WTC11 (cell line): ENCODE data around the gene NPAS3.

Experiments used
- CTCF ChIP-seq: fragments of 200-600 bp; IDR thresholded peaks from 2 replicates; pipeline ENCODE4 v1.8.0; 2022; ENCODE audit warnings: antibody characterized with exemption
- ESRRA ChIP-seq: sonication (generic); formaldehyde crosslinking; IDR thresholded peaks from 2 replicates; pipeline ENCODE4 v1.8.1; 2022; ENCODE audit warnings: mild to moderate bottlenecking, missing genetic modification reagents, borderline replicate concordance
- ETV6 ChIP-seq: sonication (generic); formaldehyde crosslinking; IDR thresholded peaks from 2 replicates; pipeline ENCODE4 v1.8.1; 2022; ENCODE audit warnings: mild to moderate bottlenecking, missing genetic modification reagents
- FOXP1 ChIP-seq: sonication (generic); formaldehyde crosslinking; IDR thresholded peaks from 2 replicates; pipeline ENCODE4 v1.8.0; 2022; ENCODE audit warnings: missing genetic modification reagents, mild to moderate bottlenecking, moderate library complexity, borderline replicate concordance
- MYBL2 ChIP-seq: sonication (generic); formaldehyde crosslinking; IDR thresholded peaks from 2 replicates; pipeline ENCODE4 v1.8.1; 2023; ENCODE audit warnings: mild to moderate bottlenecking, moderate library complexity, missing genetic modification reagents
- NR2C2 ChIP-seq: sonication (generic); formaldehyde crosslinking; IDR thresholded peaks from 2 replicates; pipeline ENCODE4 v1.8.0; 2022; ENCODE audit warnings: mild to moderate bottlenecking, missing genetic modification reagents
- TEAD4 ChIP-seq: sonication (generic); formaldehyde crosslinking; IDR thresholded peaks from 2 replicates; pipeline ENCODE4 v1.8.0; 2022; ENCODE audit warnings: mild to moderate bottlenecking, missing genetic modification reagents
- USF2 ChIP-seq: sonication (generic); formaldehyde crosslinking; IDR thresholded peaks from 2 replicates; pipeline ENCODE4 v1.8.1; 2023; ENCODE audit warnings: mild to moderate bottlenecking, missing genetic modification reagents, moderate library complexity
- TF ChIP-seq, protein P1 (sequence below): sonication (generic); formaldehyde crosslinking; IDR thresholded peaks from 2 replicates; pipeline ENCODE4 v1.8.0; 2022; ENCODE audit warnings: mild to moderate bottlenecking, missing genetic modification reagents
- TF ChIP-seq, protein P2 (sequence below): sonication (generic); formaldehyde crosslinking; IDR thresholded peaks from 2 replicates; pipeline ENCODE4 v1.8.1; 2023; ENCODE audit warnings: mild to moderate bottlenecking, missing genetic modification reagents, borderline replicate concordance
- TF ChIP-seq, protein P3 (sequence below): fragments of 250-450 bp; sonication (Bioruptor Pico); IDR thresholded peaks from 2 replicates; pipeline ENCODE4 v1.9.0; 2021; ENCODE audit warnings: mild to moderate bottlenecking, borderline replicate concordance

DNA sequence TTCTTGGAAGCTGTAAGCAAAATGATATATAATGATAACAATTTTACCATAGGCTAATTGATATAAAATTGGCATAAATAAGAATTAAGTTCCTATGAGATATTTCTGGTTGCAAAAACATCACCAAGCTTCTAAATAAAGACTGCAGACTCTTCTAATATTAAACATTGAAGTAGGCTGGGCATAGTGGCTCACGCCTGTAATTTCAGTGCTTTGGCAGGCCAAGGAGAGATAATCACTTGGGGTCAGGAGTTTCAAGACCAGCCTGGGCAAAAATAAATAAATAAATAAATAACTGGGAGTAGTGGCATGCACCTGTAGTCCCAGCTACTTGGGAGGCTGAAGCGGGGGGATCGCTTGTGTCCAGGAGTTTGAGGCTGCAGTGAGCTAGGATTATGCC, 71.8 kb downstream of the NPAS3 start:
- TF ChIP-seq TEAD4 (CRISPR knock-in tag) (no peak), MYBL2 (no peak), CTCF (no peak), ETV6 (no peak), ESRRA (CRISPR knock-in tag) (no peak), FOXP1 (CRISPR knock-in tag) (no peak), NR2C2 (CRISPR knock-in tag) (no peak), USF2 (CRISPR knock-in tag) (no peak)
- TF ChIP-seq, protein P1, sequence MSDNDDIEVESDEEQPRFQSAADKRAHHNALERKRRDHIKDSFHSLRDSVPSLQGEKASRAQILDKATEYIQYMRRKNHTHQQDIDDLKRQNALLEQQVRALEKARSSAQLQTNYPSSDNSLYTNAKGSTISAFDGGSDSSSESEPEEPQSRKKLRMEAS (CRISPR knock-in tag): no peak
- TF ChIP-seq, protein P2, sequence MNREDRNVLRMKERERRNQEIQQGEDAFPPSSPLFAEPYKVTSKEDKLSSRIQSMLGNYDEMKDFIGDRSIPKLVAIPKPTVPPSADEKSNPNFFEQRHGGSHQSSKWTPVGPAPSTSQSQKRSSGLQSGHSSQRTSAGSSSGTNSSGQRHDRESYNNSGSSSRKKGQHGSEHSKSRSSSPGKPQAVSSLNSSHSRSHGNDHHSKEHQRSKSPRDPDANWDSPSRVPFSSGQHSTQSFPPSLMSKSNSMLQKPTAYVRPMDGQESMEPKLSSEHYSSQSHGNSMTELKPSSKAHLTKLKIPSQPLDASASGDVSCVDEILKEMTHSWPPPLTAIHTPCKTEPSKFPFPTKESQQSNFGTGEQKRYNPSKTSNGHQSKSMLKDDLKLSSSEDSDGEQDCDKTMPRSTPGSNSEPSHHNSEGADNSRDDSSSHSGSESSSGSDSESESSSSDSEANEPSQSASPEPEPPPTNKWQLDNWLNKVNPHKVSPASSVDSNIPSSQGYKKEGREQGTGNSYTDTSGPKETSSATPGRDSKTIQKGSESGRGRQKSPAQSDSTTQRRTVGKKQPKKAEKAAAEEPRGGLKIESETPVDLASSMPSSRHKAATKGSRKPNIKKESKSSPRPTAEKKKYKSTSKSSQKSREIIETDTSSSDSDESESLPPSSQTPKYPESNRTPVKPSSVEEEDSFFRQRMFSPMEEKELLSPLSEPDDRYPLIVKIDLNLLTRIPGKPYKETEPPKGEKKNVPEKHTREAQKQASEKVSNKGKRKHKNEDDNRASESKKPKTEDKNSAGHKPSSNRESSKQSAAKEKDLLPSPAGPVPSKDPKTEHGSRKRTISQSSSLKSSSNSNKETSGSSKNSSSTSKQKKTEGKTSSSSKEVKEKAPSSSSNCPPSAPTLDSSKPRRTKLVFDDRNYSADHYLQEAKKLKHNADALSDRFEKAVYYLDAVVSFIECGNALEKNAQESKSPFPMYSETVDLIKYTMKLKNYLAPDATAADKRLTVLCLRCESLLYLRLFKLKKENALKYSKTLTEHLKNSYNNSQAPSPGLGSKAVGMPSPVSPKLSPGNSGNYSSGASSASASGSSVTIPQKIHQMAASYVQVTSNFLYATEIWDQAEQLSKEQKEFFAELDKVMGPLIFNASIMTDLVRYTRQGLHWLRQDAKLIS (CRISPR knock-in tag): no peak
- TF ChIP-seq, protein P3, sequence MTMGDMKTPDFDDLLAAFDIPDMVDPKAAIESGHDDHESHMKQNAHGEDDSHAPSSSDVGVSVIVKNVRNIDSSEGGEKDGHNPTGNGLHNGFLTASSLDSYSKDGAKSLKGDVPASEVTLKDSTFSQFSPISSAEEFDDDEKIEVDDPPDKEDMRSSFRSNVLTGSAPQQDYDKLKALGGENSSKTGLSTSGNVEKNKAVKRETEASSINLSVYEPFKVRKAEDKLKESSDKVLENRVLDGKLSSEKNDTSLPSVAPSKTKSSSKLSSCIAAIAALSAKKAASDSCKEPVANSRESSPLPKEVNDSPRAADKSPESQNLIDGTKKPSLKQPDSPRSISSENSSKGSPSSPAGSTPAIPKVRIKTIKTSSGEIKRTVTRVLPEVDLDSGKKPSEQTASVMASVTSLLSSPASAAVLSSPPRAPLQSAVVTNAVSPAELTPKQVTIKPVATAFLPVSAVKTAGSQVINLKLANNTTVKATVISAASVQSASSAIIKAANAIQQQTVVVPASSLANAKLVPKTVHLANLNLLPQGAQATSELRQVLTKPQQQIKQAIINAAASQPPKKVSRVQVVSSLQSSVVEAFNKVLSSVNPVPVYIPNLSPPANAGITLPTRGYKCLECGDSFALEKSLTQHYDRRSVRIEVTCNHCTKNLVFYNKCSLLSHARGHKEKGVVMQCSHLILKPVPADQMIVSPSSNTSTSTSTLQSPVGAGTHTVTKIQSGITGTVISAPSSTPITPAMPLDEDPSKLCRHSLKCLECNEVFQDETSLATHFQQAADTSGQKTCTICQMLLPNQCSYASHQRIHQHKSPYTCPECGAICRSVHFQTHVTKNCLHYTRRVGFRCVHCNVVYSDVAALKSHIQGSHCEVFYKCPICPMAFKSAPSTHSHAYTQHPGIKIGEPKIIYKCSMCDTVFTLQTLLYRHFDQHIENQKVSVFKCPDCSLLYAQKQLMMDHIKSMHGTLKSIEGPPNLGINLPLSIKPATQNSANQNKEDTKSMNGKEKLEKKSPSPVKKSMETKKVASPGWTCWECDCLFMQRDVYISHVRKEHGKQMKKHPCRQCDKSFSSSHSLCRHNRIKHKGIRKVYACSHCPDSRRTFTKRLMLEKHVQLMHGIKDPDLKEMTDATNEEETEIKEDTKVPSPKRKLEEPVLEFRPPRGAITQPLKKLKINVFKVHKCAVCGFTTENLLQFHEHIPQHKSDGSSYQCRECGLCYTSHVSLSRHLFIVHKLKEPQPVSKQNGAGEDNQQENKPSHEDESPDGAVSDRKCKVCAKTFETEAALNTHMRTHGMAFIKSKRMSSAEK (CRISPR knock-in tag): no peak
